Measurements from ENCODE around the gene SMAGP.
"Not testable (repeated sequence)": the region's sequence is repeated elsewhere in the genome, so short reads cannot be mapped to it uniquely, and the experiment has no call there.

SMAGP gene

DNA sequence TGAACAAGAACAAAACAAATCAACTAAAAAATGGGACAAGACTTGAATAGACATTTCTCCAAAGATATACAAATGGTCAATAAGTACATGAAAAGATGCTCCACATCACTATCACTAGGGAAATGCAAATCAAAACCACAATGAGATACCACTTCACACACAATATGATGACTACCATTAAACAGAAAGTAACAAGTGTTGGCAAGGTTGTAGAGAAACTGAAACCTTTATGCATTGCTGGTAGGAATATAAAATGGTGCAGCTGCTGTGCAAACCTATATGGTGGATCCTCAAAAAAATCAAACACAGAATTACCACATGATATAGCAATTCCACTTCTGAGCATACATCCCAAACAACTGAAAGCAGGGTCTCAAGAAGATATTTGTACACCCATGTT lies 5.2 kb downstream of the SMAGP start:
- in situ Hi-C loops (cut with MboI; ENCODE audit: low sequenced_read_pairs), result no loop called here

DNA sequence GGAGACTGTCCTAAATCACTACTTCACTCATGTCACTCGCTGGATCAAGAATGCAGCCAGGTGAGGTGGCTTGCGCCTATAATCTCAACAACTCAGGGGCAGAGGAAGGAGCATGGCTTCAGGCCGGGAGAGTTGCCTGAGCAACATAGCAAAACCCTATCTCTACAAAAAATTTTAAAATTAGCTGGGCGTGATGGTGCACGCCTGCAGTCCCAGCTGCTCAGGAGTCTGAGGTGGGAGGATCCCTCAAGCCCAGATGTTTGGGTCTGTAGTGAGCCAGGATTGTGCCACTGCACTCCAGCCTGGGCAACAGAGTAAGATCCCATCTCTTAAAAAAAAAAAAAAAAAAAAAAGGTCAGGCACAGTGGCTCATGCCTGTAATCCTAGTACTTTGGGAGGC lies 5.9 kb downstream of the SMAGP start:
- in situ Hi-C loops (cut with MboI; ENCODE audit: low sequenced_read_pairs), result no loop called here

DNA sequence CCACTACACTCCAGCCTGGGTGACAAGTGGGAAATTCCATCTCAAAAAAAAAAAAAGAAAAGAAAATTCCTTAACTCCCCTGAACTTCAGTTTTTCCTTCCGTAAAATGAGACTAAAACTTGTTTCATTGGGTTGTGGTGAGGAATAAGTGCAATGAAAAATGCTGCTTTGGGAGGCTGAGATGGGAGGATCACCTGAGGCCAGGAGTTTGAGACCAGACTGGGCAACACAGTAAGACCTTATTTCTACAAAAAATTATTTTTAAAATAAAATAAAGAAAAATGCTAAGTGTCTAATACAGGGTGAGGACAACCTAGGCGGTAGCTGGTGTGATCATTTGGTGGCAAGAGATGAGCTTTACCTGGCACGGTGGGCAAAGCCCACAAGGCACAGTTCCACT lies 6.9 kb downstream of the SMAGP start:
- in situ Hi-C loops (cut with MboI; ENCODE audit: low sequenced_read_pairs), result no loop called here

DNA sequence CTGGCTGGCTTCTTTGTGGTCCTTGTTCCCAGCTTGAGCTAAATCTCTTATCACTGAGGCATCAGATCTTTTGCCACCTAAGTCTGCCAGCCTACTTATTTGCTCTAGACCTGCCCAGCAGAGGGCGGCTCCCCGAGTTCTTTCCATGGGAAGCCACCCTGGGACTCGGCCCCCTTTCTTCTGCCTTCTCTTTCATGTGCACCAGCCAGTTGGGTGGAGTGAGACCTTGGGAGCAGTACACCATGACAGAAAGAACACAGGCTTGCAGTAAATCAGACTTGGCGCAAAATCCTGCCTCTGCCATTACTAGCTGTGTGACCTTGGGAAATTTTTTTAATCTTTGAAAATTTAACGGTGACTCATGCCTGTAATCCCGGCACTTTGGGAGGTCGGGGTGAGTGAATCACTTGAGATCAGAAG lies 7.4 kb downstream of the SMAGP start:
- in situ Hi-C loops (cut with MboI; ENCODE audit: low sequenced_read_pairs), result no loop called here

DNA sequence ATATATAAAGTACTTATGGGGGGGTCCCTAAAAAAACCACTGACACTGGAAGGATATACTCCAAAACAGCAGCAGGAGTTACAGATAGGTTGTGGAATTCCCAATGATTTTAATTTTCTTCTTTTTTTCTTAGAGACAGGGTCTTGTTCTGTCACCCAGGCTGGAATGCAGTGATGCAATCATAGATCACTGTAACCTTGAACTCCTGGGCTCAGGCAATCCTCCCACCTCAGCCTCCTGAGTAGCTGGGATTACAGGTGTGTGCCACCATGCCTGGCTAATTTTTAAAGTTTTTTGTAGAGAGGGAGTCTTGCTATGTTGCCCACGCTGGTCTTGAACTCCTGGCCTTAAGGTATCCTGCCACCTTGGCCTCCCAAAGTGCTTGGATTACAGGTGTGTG lies 10.6 kb downstream of the SMAGP start:
- in situ Hi-C loops (cut with MboI; ENCODE audit: low sequenced_read_pairs), result not testable (repeated sequence)

DNA sequence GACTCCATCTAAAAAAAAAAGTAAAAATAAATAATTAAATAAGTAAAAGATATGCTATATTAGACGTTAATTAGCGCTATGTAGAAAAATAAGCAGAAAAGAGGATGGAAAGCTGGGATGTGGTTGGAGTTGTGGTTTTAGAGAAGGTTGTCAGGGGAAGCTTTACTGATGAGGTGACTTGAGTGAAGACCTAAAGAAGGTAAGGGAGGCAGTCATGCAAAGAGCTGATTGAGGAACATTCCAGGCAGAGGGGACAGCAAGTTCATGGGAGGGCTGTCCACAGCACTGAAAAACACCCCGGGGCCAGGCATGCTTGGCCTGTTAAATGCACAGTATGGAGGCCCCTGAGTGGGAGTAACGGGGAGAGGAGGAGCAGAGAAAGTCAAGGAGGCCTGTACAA lies 15.7 kb downstream of the SMAGP start:
- in situ Hi-C loops (cut with MboI; ENCODE audit: low sequenced_read_pairs), result no loop called here

DNA sequence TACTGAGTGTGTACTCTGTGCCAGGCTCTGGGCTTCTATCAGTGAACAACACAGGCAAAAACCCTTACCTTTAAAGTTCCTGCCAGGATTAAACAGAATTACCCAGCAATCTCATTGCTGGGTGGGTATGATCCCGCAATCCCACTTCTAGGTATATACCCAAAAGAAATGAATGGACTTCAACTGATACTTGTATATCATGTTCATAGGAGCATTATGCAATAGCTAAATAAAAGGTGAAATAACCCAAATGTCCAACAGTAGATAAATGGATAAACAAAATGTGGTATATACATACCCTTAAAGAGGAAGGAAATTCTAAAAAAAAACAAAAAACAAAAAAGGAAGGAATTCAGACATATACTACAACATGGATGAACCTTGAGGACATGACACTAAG lies 16.9 kb downstream of the SMAGP start:
- in situ Hi-C loops (cut with MboI; ENCODE audit: low sequenced_read_pairs), result no loop called here

DNA sequence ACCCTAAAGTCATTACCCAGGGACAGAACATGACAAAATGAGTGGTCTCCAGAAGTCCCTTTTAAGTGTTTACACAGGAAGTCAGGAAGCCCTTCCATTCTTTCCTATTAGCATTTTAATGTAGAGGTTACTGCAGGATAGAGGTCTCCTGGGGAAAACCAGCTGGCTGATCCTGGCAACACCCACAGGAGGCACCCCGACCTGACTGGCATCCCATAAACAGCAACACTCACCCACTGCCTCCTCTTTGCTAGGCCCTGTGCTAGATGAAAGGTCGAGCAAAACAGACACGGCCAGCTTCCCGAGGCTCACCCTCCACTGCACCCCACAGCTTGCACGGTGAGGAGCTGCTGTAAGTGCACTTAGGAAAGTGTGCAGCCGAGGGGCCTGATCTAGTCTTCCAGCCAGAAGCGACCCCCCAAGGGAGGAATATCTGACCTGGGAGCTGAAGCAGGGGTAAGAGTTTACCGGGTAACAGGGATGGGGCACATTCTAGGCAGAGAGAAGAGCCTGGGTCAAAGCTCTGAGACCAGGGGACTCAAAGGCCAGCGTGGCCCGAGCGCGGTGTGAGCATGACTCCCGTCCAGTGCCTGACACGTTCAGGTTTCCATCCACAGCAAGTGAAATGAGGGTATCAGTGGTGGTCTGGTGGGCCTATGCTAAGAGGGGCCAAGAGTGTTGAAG lies 22.6 kb downstream of the SMAGP start:
- in situ Hi-C loops (cut with MboI; ENCODE audit: low sequenced_read_pairs), result no loop called here

DNA sequence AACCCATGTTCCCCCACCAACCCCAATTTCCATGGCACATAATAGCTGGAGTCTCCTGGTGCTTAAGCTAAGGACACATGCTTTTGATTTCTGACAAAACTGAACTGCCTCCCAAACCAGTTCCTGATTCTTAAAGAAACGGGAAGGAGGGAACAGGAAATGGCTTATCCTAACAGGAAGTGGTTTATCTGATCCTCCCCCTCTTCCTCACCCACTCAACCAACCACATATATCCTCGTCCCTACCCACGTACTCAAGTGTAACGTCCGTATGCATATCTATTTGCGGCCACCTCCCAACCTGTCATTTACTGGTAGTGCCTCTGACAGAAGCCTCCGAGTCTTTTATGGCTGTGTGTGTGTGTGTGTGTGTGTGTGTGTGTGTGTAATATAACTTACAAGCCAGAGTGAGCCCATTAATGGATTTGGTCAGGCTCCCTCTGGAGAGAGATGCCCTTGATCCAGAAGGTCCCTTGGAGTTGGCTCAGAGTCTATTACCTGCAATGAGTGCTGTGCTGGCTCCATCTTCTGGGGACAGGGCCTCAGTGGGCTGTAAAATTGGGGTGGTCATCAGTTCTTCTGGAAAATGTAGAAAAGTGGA lies 23.9 kb downstream of the SMAGP start:
- in situ Hi-C loops (cut with MboI; ENCODE audit: low sequenced_read_pairs), result no loop called here

DNA sequence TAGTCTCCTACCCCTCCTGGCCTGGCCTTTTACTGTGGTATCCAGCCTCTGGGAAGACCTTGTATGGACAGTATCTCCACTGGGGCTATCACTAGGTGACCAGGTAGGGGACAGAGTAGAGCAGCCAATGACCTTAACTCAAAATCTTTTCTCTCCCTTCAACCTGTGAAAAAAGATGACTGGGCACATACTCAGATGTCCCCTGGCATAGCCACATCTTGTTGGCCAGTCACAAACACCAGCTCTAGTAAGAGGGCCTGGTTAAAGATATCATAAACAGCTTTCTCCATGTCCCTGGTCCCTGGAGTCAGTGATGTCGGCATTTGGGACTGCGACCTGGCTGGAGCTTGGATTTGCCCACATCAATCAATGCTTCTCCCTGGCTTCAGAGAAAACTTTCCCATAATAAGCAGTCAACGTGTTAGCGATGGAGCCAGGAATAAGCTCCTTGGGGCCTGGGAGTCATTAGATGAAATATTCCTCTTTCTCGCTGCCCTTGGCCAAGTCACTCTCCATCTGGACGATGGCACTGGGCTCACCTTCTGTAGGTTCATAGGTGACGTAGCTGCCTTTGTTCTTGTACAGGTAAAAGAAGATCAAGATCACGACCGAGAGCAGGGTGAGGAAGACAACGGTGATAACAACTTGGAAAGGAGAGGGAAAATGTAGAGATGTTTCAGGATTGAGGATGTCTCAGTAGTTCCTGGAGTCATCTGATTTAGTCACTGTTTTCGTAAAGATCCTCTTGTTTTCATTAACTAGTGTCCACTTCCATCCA lies 24.6 kb downstream of the SMAGP start:
- in situ Hi-C loops (cut with MboI; ENCODE audit: low sequenced_read_pairs), result no loop called here

DNA sequence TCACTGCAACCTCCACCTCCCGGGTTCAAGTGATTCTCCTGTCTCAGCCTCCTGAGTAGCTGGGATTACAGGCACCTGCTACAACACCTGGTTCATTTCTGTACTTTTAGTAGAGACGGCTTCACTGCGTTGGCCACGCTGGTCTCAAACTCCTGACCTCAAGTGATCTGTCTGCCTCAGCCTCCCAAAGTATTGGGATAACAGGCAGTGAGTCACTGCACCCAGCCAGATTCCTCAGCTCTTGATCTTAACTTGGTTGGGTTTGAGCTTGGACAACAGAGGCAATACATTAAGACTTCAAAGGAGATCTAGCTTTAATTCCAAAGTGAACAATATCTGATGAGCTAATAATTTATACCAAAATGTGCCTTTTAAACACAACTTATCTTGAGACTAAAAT lies 25.9 kb downstream of the SMAGP start:
- in situ Hi-C loops (cut with MboI; ENCODE audit: low sequenced_read_pairs), result no loop called here

DNA sequence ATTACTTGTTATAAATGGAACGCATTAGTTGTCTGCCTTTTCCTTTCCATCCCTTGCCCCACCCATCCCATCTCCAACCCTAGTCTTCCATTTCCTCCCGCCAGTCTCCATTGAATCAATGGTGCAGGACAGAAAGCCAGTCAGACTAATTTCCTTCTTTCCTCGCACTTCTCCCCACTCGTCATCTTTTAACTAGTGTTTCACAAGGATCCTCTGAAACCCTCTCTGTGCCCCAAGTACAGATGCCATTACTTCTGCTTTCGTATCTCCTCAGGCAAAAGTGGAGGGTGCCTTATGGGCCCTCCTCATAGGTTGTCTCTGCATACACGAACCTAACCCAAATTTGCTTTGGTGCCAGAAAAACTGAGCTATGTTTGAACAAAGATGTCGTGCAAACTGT lies 27.3 kb downstream of the SMAGP start:
- in situ Hi-C loops (cut with MboI; ENCODE audit: low sequenced_read_pairs), result no loop called here

DNA sequence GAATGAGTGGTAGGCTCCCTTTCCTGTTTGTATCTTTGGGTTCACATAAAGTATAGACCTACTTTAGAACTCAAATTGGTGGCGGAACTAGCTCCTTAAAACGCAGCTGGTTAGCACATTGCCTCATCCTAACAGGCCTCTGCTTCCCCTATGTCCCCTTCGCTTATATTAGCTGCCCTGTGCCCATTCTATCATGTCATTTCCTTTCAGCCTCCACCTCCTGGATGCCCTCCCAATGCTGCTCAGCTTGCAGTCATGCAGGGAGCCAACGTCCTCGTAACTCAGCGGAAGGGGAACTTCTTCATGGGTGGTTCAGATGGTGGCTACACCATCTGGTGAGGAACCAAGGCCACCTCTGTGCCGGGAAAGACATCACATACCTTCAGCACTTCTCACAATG lies 28.1 kb downstream of the SMAGP start:
- in situ Hi-C loops (cut with MboI; ENCODE audit: low sequenced_read_pairs), result no loop called here

DNA sequence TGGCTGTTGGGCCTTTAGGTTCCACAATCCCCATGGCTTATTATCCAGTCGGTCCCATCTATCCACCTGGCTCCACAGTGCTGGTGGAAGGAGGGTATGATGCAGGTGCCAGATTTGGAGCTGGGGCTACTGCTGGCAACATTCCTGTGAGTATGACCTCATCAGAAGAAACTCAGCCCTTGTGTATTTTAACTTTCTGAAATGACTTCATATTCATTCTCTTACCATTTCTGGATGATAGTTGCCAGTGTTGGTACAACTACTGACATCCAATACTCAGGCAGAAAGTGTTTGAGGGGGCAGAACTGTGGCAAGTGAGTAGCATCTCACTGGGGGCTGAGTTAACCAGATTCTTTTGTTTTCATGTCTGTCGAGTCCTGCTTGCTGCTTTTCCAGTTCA lies 29.2 kb downstream of the SMAGP start:
- in situ Hi-C loops (cut with MboI; ENCODE audit: low sequenced_read_pairs), result no loop called here

DNA sequence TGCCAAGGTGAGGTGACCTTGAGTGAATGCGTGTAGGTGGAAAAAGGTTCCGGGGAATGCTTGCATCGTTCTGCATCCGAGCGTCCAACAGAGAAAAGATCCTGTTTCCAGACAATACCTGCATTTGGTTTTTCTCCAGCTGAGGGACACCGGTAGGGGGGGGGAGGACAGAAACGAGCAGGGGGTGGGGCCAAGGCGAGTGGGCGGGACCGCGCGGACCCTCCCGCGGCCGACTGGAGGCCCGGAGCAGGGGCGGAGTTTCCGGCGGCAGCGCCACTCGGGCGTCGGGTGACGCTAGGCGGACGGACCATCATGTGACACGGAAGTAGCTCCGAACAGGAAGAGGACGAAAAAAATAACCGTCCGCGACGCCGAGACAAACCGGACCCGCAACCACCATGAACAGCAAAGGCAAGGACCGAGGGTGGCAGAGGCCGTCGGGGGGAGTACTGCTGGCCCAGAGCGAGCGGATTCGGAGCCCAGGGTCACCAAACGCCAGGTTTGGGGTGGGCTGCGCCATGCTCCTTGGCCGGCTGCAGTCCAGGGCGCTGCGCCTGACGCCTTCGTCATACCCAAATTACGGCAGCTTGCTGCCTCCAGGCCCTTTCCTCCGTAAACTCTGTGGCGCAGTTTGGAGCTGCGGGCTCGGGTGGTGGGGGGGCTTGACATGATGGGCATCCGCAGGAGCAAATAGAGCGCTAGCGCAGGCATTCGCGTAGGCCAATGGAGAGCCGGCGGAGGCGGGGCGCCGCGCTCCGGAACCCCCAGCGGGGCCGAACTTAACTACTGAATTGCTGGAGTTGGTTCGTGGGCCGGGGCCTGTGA lies 31.5 kb downstream of the SMAGP start, which contains the start of gene DAZAP2:
DAZAP2 (plus strand) TSS at position 317 of the 825 bp plus-strand sequence; CDS start at position 399, 82 bp downstream.
- in situ Hi-C loops (cut with MboI; ENCODE audit: low sequenced_read_pairs), result no loop called here

DNA sequence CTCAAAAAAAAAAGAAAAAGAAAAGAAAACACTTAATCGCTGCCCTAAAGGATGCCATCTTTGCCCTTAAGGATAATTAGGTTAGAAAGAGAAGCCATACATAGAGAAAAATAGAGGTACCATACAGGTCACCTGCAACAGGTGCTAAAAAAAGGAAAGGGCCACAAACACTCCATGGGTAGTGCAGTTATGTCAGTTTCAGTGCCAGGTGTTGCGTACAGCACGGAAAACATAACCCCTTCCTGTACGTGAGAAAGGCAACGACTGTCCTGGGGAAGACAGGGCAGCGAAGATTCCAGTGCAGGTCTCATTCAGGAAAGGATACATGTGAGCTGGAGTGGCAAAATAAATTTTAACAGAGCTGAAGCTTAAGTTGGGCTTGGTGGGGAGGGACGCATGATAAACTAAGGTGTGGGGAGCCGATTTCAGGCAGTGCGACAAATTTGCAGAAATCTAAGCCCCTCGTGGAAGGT lies 32.1 kb downstream of the SMAGP start:
- in situ Hi-C loops (cut with MboI; ENCODE audit: low sequenced_read_pairs), result no loop called here

DNA sequence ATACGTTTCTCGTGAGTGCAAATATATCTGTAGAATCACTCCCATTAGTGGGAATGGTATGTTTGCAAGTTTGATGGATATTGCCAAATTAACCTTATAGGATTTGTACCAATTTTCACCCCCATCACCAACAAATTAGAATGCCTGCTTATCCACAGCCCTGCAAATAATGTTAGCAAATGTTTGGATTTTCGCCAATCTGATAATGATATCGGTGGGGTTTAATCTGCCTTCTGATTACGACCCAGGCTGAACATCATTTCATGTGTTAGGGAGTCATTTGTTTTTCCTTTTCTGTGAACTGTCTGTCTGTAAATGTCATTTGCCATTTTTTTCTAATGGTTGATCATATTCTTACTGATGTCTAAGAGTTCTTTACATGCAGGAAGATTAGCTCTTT lies 35.7 kb downstream of the SMAGP start:
- in situ Hi-C loops (cut with MboI; ENCODE audit: low sequenced_read_pairs), result no loop called here

DNA sequence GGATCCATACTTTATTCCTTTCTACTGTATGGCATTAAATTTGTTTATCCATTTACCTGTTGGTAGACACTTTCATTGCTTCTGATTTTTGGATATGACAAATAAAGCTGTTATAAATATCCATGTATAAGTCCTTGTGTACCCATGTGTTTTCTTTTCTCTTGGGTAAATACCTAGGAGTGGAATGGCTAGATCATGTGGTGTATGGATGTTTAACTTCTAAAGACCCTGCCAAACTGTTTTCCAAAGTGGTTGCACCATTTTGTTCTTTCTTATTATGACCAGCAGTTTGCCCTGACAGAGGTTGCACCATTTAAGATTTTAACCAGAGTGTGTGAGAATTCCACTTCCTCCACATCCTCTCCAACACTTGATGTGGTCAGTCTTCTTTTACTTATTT lies 37.6 kb downstream of the SMAGP start:
- in situ Hi-C loops (cut with MboI; ENCODE audit: low sequenced_read_pairs), result no loop called here

DNA sequence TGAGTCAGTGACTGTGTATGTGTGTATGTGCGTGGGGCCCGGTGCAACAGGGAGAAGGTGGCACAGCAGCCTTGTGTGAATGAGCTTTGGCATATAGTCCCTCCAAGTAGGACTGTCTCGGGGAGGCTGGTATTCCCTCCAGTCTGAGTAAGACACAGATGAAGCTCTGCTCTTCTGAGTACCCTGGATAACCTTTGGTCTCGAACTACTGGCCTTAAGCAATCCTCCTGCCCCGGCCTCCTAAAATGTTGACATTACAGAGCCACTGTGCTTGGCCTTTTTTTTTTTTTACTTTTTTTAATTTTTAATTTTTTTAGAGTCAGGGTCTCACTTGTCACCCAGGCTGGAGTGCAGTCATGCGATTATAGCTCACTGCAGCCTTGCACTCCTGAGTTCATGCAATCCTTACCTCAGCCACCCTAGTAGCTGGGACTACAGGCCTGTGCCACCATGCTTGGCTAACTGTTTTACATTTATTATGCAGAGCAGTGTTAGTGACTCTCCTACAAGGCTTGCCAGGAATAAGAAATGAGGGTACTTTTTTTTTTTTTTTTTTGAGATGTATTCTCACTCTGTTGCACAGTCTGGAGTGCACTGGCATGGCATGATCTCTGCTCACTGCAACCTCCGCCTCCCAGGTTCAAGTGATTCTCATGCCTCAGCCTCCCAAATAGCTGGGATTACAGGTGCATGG lies 41.0 kb downstream of the SMAGP start:
- in situ Hi-C loops (cut with MboI; ENCODE audit: low sequenced_read_pairs), result no loop called here

DNA sequence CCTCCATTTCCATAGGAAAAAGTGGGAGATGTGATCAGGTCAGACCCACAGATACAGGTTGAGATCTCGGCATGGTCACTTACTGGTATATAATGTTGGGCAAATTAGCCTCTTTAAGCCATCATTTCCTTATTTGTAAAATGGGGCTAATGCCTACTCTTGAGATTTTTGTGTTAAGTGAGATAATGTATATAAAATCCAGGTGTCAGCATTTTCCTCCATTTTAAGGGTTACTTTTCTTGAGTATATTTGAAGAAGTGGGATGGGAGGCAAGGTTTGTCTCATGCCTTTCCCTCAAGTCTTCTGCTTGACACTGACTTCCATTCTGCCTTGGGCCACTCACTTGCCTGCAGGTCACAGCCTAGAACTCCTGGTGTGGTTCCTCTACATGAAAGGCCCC lies 42.3 kb downstream of the SMAGP start:
- in situ Hi-C loops (cut with MboI; ENCODE audit: low sequenced_read_pairs), result no loop called here

DNA sequence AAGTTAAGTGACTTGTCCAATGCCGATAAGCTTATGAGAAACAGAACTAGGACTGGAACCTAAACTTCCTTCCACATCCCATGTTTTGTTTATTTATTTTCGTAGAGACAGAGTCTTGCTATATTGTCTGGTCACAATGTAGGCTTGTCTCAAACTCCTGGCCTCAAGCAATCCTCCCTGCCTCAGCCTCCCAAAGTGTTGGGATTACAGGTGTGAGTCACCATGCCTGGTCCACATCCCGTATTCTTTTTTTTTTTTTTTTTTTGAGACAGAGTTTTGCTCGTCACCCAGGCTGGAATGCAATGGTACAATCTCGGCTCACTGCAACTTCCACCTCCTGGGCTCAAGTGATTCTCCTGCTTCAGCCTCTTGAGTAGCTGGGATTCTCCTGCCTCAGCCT lies 43.1 kb downstream of the SMAGP start:
- in situ Hi-C loops (cut with MboI; ENCODE audit: low sequenced_read_pairs), result not testable (repeated sequence)
